Measurements from ENCODE around the gene FXR1. TPM values are rescaled to one million over a fixed set of nuclear protein-coding genes. Genes with fewer than 3 reads are reported as not detected.

Gene FXR1
- total RNA-seq, result 151 and 278 TPM in 2 replicates

GRCh38 chr3:180912304-180913296, at the start of gene FXR1:
Gene FXR1 (plus strand): TSS chr3:180912670. CDS start chr3:180912686, 16 bp downstream.

GRCh38 chr3:180989291-180990163, 77.1 kb downstream of the FXR1 start, which contains the start of gene DNAJC19:
Gene DNAJC19 (minus strand): TSS chr3:180989736. CDS start chr3:180989602, 134 bp downstream.

Other genes starting within 250 kb of the FXR1 start
- gene CCDC39, start 233.2 kb upstream of the FXR1 start, total RNA-seq, result 0.06 TPM in 1 of 2 replicates, not detected in the other
- gene DNAJC19, start 77.1 kb downstream of the FXR1 start, total RNA-seq, result 21.9 and 23.7 TPM in 2 replicates

All from bladder microvascular endothelial cell (primary cell).